Lung (tissue), 12 donors: ENCODE results near the gene CCDC148. TPM values are rescaled to one million over a fixed set of nuclear protein-coding genes. Genes with fewer than 3 reads are reported as not detected.
A peak's percentile ranks its signal among the peaks of the same experiment; 100 is the strongest.

Experiments used
- ATAC-seq: fragments of 200-7000 bp; cut with Tn5 transposase; one replicate; pipeline ENCODE4 v1.9.1; 2020; ENCODE audit warnings: moderate number of reproducible peaks; ENCODE audit not compliant: insufficient read depth, low FRiP score
- DNase-seq, 3 donors: peaks; one replicate each; pipeline ENCODE4 v3.0.0-alpha.2; 2013 to 2017
- H3K27ac ChIP-seq, 2 donors: one replicate each; pipeline ENCODE4 v1.5.1; 2013; ENCODE audit warnings: mild to moderate bottlenecking in 2 of 2, moderate library complexity in 2 of 2, control low read depth in 1 of 2, inconsistent platforms in 1 of 2, low read depth in 1 of 2, low read length in 1 of 2
- H3K27me3 ChIP-seq, 3 donors: one replicate each; pipeline ENCODE4 v1.5.1; 2013; ENCODE audit warnings: low read length in 2 of 3; ENCODE audit not compliant: control insufficient read depth in 3 of 3, insufficient read depth in 3 of 3
- H3K36me3 ChIP-seq, 4 donors: one replicate each; pipeline ENCODE4 v1.5.1; 2013; ENCODE audit warnings: low read length in 4 of 4, mild to moderate bottlenecking in 1 of 4, moderate library complexity in 1 of 4; ENCODE audit not compliant: control insufficient read depth in 4 of 4, insufficient read depth in 4 of 4
- H3K4me1 ChIP-seq, 5 donors: one replicate each; pipeline ENCODE4 v1.5.1; 2013; ENCODE audit warnings: low read length in 5 of 5, mild to moderate bottlenecking in 2 of 5, moderate library complexity in 1 of 5; ENCODE audit not compliant: control insufficient read depth in 5 of 5, insufficient read depth in 5 of 5
- H3K4me3 ChIP-seq: one replicate; pipeline ENCODE4 v1.5.1; 2013; ENCODE audit warnings: mild to moderate bottlenecking, control low read depth, moderate library complexity
- H3K9ac ChIP-seq, 2 donors: one replicate each; pipeline ENCODE4 v1.5.1; 2013; ENCODE audit warnings: low read length in 2 of 2, control low read depth in 1 of 2; ENCODE audit not compliant: insufficient read depth in 1 of 2
- H3K9me3 ChIP-seq, 4 donors: one replicate each; pipeline ENCODE4 v1.5.1; 2013; ENCODE audit warnings: low read length in 3 of 4, mild to moderate bottlenecking in 1 of 4, moderate library complexity in 1 of 4; ENCODE audit not compliant: control insufficient read depth in 4 of 4, insufficient read depth in 3 of 4
- CTCF ChIP-seq: IDR thresholded peaks from 2 replicates; pipeline ENCODE4 v1.5.1; 2012; ENCODE audit warnings: mild to moderate bottlenecking; ENCODE audit errors: control extremely low read depth, extremely low read depth
- WGBS, 2 donors: extraction: QIAGEN DNeasy Blood & Tissue Kit; methylation state at CpG; one replicate each; pipeline ENCODE4 v1.1.7; 2013; 5-methylcytosine and 5-hydroxymethylcytosine counted together
- polyA plus RNA-seq, 2 donors: library from polyadenylated mRNA; stranded (reverse); fragments of 200-250 nt; gene quantifications; one replicate each; pipeline ENCODE4 v1.2.1, GENCODE V29; 2013
- total RNA-seq, 2 donors: library from RNA; depleted of rRNA in 1 of 2; stranded (reverse); fragments of >200 nt in 1 of 2; gene quantifications; one replicate each; pipeline ENCODE4 v1.2.1, GENCODE V29; 2014 to 2021
- donor health status: control.
- donor health status: control.
- donor health status: Bipolar disorder and iron deficiency.
- donor health status: healthy.
- donor health status: DM: yes; HTN: yes; CAD: no.

CCDC148 gene
- total and polyA plus RNA-seq, 4 donors: 0.61 to 8.6 (median 2.5) TPM

- H3K36me3 ChIP-seq: peaks cover 0 to 4% (median 0%) of the 10 kb centered on the region in 4 donors
- no peak for TF ChIP-seq CTCF
- H3K27ac ChIP-seq: no peak overlapping the region
- H3K9me3 ChIP-seq: no peaks in the 10 kb centered on the region
- DNase-seq (no peak), ATAC-seq (no peak)
- 80 to 83% methylated on average over 4 of the region's 4 CpGs for WGBS, 2 donors
- no peak overlapping the region for H3K9ac ChIP-seq
- H3K4me1 ChIP-seq: no peaks in the 10 kb centered on the region
- H3K4me3 ChIP-seq: no peak overlapping the region
- H3K27me3 ChIP-seq: no peaks in the 10 kb centered on the region
These were observed 235.2 kb downstream of the CCDC148 start for GRCh38 chr2:158221063-158222020.

DNA sequence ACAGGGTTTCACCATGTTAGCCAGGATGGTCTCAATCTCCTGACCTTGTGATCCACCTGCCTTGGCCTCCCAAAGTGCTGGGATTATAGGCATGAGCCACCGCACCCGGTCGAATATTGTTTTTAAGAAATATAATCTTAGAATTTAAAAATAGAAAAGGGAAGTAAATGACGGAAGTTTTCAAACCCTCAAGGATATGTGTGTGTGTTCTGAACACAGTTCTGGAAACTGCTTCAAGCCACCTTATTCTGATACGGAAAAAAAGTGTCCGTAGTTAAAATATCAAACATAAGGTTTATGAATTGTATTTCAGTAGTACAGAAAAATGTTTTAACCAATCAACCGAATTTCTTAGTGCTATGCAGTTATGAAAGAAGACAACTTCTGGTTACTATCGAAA, 239.0 kb downstream of the CCDC148 start:
- Histone ChIP-seq H3K9me3 (no peaks in the 10 kb centered on the region), H3K4me1 (peaks cover 0 to 12% (median 5%) of the 10 kb centered on the region in 5 donors), H3K9ac (no peak overlapping the region), H3K27ac (no peak overlapping the region), H3K27me3 (no peaks in the 10 kb centered on the region), H3K4me3 (no peak overlapping the region), H3K36me3 (peaks cover 0 to 4% (median 0%) of the 10 kb centered on the region in 4 donors)
- ATAC-seq: no peak
- 28 to 55% methylated on average over 8 of the region's 8 CpGs for WGBS, 2 donors
- no peak for TF ChIP-seq CTCF
- no peak for DNase-seq

DNA sequence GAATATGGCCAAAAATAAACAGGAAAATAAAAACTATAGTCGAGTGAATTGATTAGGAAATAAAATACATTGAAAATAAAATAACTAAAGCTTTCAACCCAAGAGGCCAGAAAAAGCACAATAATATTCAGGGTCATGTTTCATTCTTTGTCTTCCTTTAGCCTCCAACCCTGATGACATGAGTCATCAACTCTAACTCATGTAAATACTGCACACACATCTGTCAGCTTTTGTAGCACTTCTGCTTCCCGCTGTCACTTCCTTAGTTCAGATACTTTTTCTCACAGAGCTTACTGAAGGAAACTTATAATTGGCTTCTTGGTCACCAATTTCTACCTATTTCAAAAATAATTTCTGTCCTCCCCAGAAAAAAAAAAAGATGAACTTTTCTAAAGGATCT, 242.1 kb downstream of the CCDC148 start:
- ATAC-seq: no peak
- WGBS, 2 donors: 22 to 34% methylated on average over 2 of the region's 2 CpGs
- no peak overlapping the region for H3K27ac ChIP-seq
- H3K9ac ChIP-seq: no peak overlapping the region
- no peak for TF ChIP-seq CTCF
- H3K4me1 ChIP-seq: peaks cover 0 to 26% (median 17%) of the 10 kb centered on the region in 5 donors
- peak in 2 of 3 donors; percentile 38 to 66 for DNase-seq
- H3K4me3 ChIP-seq: no peak overlapping the region
- H3K36me3 ChIP-seq: peaks cover 0 to 2% (median 0%) of the 10 kb centered on the region in 4 donors
- H3K9me3 ChIP-seq: no peaks in the 10 kb centered on the region
- no peaks in the 10 kb centered on the region for H3K27me3 ChIP-seq
